GM23338 (cell line): Measurements from ENCODE around the gene FIBP. TPM values are rescaled to one million over a fixed set of nuclear protein-coding genes. Genes with fewer than 3 reads are reported as not detected.

Source experiments
- ATAC-seq: fragments of 200-7000 bp; cut with Tn5 transposase; 3 replicates; pipeline ENCODE4 v1.9.1; 2020
- DNase-seq: peaks from one replicate; pipeline ENCODE4 v3.0.0-alpha.2; 2015; ENCODE audit warnings: low spot score
- H2AFZ ChIP-seq: fragments of 200-600 bp; sonication (generic); 2 replicates; pipeline ENCODE4 v1.8.0; 2016; ENCODE audit warnings: antibody characterized with exemption, mild to moderate bottlenecking, moderate library complexity
- H3F3A ChIP-seq: fragments of 200-600 bp; sonication (generic); replicated peaks from 2 replicates; pipeline ENCODE4 v1.8.0; 2017; ENCODE audit warnings: antibody characterized with exemption, mixed run types, low read depth
- H3K27ac ChIP-seq: fragments of 200-600 bp; sonication (generic); 2 replicates; pipeline ENCODE4 v1.6.1; 2016; ENCODE audit warnings: low read depth
- H3K27me3 ChIP-seq: fragments of 200-600 bp; sonication (generic); 2 replicates; pipeline ENCODE4 v1.8.0; 2016; ENCODE audit warnings: mild to moderate bottlenecking, mixed run types, moderate library complexity; ENCODE audit not compliant: insufficient read depth
- H3K36me3 ChIP-seq: fragments of 200-600 bp; sonication (generic); 2 replicates; pipeline ENCODE4 v1.8.0; 2016; ENCODE audit warnings: mild to moderate bottlenecking; ENCODE audit not compliant: insufficient read depth
- H3K4me1 ChIP-seq: fragments of 200-600 bp; sonication (generic); 2 replicates; pipeline ENCODE4 v1.8.0; 2016; ENCODE audit warnings: mild to moderate bottlenecking, moderate library complexity; ENCODE audit not compliant: insufficient read depth
- H3K4me2 ChIP-seq: fragments of 200-600 bp; sonication (generic); 2 replicates; pipeline ENCODE4 v1.7.1; 2017; ENCODE audit warnings: mixed run types
- H3K4me3 ChIP-seq: fragments of 200-600 bp; sonication (generic); 2 replicates; pipeline ENCODE4 v1.6.1; 2016; ENCODE audit warnings: mixed run types
- H3K79me2 ChIP-seq: fragments of 200-600 bp; sonication (generic); replicated peaks from 2 replicates; pipeline ENCODE4 v1.8.0; 2017; ENCODE audit warnings: mild to moderate bottlenecking; ENCODE audit not compliant: insufficient read depth
- H3K9me2 ChIP-seq: fragments of 200-600 bp; sonication (generic); 2 replicates; pipeline ENCODE4 v1.8.0; 2017; ENCODE audit not compliant: insufficient read depth
- H4K20me1 ChIP-seq: fragments of 200-600 bp; sonication (generic); replicated peaks from 2 replicates; pipeline ENCODE4 v1.8.0; 2017; ENCODE audit warnings: mild to moderate bottlenecking; ENCODE audit not compliant: insufficient read depth
- H3K27ac Mint-ChIP-seq: 2 replicates; pipeline ENCODE4 v1.8.0; 2020; ENCODE audit warnings: inconsistent platforms, mild to moderate bottlenecking, moderate library complexity, mixed read lengths
- H3K27me3 Mint-ChIP-seq: 3 replicates; pipeline ENCODE4 v1.8.0; 2022; ENCODE audit warnings: low read depth, mild to moderate bottlenecking, moderate library complexity, mixed read lengths, inconsistent platforms; ENCODE audit not compliant: insufficient read depth, poor library complexity
- H3K36me3 Mint-ChIP-seq: 3 replicates; pipeline ENCODE4 v1.8.0; 2021; ENCODE audit warnings: low read depth, mild to moderate bottlenecking, inconsistent platforms, moderate library complexity, mixed read lengths
- H3K4me1 Mint-ChIP-seq: 3 replicates; pipeline ENCODE4 v1.8.0; 2020; ENCODE audit warnings: mild to moderate bottlenecking, inconsistent platforms, mixed read lengths
- H3K4me3 Mint-ChIP-seq: 3 replicates; pipeline ENCODE4 v1.8.0; 2021; ENCODE audit warnings: moderate library complexity, mild to moderate bottlenecking, inconsistent platforms, mixed read lengths
- H3K9me3 Mint-ChIP-seq: 3 replicates; pipeline ENCODE4 v1.8.0; 2020; ENCODE audit warnings: moderate library complexity, mild to moderate bottlenecking, inconsistent platforms, mixed read lengths
- CREB1 ChIP-seq: fragments of 250-450 bp; sonication (Bioruptor Pico); IDR thresholded peaks from 2 replicates; pipeline ENCODE4 v1.5.0; 2020; ENCODE audit warnings: low read depth, mild to moderate bottlenecking, moderate library complexity
- CTCF ChIP-seq, 2 experiments: fragments of 200-600 bp in 1 of 2; sonication (generic) in 1 of 2; conservative IDR thresholded peaks; 2 replicates each; pipeline versions ENCODE4 v1.5.1 to v1.6.1; 2016 to 2017; ENCODE audit warnings: antibody characterized with exemption in 2 of 2, low read depth in 2 of 2, mild to moderate bottlenecking in 2 of 2, moderate library complexity in 1 of 2
- ETS1 ChIP-seq: IDR thresholded peaks from 2 replicates; pipeline ENCODE4 v1.6.1; 2016; ENCODE audit warnings: antibody characterized with exemption
- EZH2 ChIP-seq: fragments of 200-600 bp; sonication (generic); IDR thresholded peaks from one replicate; pipeline ENCODE4 v1.8.0; 2017; ENCODE audit warnings: antibody characterized with exemption, mild to moderate bottlenecking, low read depth; ENCODE audit not compliant: unreplicated experiment
- EZH2phosphoT487 ChIP-seq: fragments of 200-600 bp; sonication (generic); IDR thresholded peaks from one replicate; pipeline ENCODE4 v1.8.1; 2018; ENCODE audit warnings: antibody characterized with exemption; ENCODE audit not compliant: unreplicated experiment
- JUNB ChIP-seq: IDR thresholded peaks from one replicate; pipeline ENCODE4 v1.6.1; 2016; ENCODE audit warnings: antibody characterized with exemption; ENCODE audit not compliant: unreplicated experiment
- NANOG ChIP-seq: IDR thresholded peaks from 2 replicates; pipeline ENCODE4 v1.6.1; 2016; ENCODE audit warnings: antibody characterized with exemption, borderline replicate concordance
- POLR2AphosphoS5 ChIP-seq: IDR thresholded peaks from 2 replicates; pipeline ENCODE4 v1.6.1; 2016; ENCODE audit warnings: antibody characterized with exemption, low read depth
- REST ChIP-seq: IDR thresholded peaks from one replicate; pipeline ENCODE4 v1.6.1; 2018; ENCODE audit warnings: antibody characterized with exemption; ENCODE audit not compliant: unreplicated experiment
- STAT1 ChIP-seq: IDR thresholded peaks from one replicate; pipeline ENCODE4 v1.6.1; 2016; ENCODE audit warnings: antibody characterized with exemption; ENCODE audit not compliant: unreplicated experiment
- ZNF114 ChIP-seq: fragments of 250-450 bp; sonication (Bioruptor Pico); IDR thresholded peaks from 2 replicates; pipeline ENCODE4 v1.5.0; 2020; ENCODE audit warnings: mild to moderate bottlenecking, moderate library complexity
- ZNF331 ChIP-seq: fragments of 250-450 bp; sonication (Bioruptor Pico); IDR thresholded peaks from 2 replicates; pipeline ENCODE4 v1.5.0; 2020; ENCODE audit warnings: low read depth, mild to moderate bottlenecking, moderate library complexity
- ZNF462 ChIP-seq: fragments of 250-450 bp; sonication (Bioruptor Pico); IDR thresholded peaks from 2 replicates; pipeline ENCODE4 v1.5.0; 2020; ENCODE audit warnings: mild to moderate bottlenecking, moderate library complexity
- polyA plus RNA-seq: library from polyadenylated mRNA; unstranded; fragments of >200 nt; fragmentation: Nextera tagmentation; extraction: Ambion mirVana; gene quantifications from 2 replicates; pipeline ENCODE4 v1.2.1, GENCODE V29; 2016
- total RNA-seq: library from RNA; depleted of rRNA; stranded (reverse); fragments of >200 nt; shearing (Covaris generic); gene quantifications from 2 replicates; pipeline ENCODE4 v1.2.3, GENCODE V29; 2014

FIBP gene
- total and polyA plus RNA-seq, 2 experiments from 2014 or later = 79.0 to 102 TPM

- Histone ChIP-seq H3K4me2 (no peak overlapping the region), H3F3A (0 out of 2 replicates have a peak, but pooled peaks cover 6% of the 10 kb centered on the region), H3K27me3 (no peaks in the 10 kb centered on the region), H3K9me2 (no peaks in the 10 kb centered on the region), H2AFZ (no peak overlapping the region), H3K4me1 (peaks cover 7% of the 10 kb centered on the region), H3K27ac (no peak overlapping the region), H4K20me1 (no peaks in the 10 kb centered on the region), H3K79me2 (peaks cover 7% of the 10 kb centered on the region), H3K4me3 (no peak overlapping the region), H3K36me3 (no peaks in the 10 kb centered on the region)
- no peak for ATAC-seq
- Mint-ChIP-seq H3K27me3 (peaks cover 17% of the 10 kb centered on the region), H3K36me3 (peaks cover 9% of the 10 kb centered on the region), H3K4me3 (peak overlapping the region; percentile 42), H3K4me1 (peaks cover 6% of the 10 kb centered on the region), H3K9me3 (no peaks in the 10 kb centered on the region), H3K27ac (no peak overlapping the region)
- TF ChIP-seq NANOG (no peak), POLR2AphosphoS5 (no peak), EZH2 (no peak), JUNB (no peak), CTCF (conservative IDR thresholded peaks at IDR 0.05; ENCODE audit: low read depth in 2 of 2) (no peak), ZNF462 (no peak), ZNF331 (no peak), STAT1 (no peak), CREB1 (CRISPR knock-in tag) (no peak), ZNF114 (CRISPR knock-in tag) (no peak), ETS1 (no peak), EZH2phosphoT487 (no peak), REST (no peak)
- no peak for DNase-seq
These were observed 28.8 kb upstream of the FIBP start for GRCh38 chr11:65917077-65917433.
